Inflammatory macrophage (primary cell): ENCODE data around the gene MYO9A.
"Not testable (repeated sequence)": the region's sequence is repeated elsewhere in the genome, so short reads cannot be mapped to it uniquely, and the experiment has no call there.

ENCODE experiments used
- DNase-seq, 2 donors: peaks; one replicate each; pipeline ENCODE4 v3.0.0-alpha.2; 2020 to 2022

Gene MYO9A

GRCh38 chr15:71939981-71940588 is 177.9 kb downstream of the MYO9A start:
- DNase-seq = no peak

- DNase-seq = no peak
Observed at GRCh38 chr15:71937650-71938311, 180.2 kb downstream of the MYO9A start.

GRCh38 chr15:71934446-71934845 is 183.5 kb downstream of the MYO9A start:
- no peak for DNase-seq

DNA sequence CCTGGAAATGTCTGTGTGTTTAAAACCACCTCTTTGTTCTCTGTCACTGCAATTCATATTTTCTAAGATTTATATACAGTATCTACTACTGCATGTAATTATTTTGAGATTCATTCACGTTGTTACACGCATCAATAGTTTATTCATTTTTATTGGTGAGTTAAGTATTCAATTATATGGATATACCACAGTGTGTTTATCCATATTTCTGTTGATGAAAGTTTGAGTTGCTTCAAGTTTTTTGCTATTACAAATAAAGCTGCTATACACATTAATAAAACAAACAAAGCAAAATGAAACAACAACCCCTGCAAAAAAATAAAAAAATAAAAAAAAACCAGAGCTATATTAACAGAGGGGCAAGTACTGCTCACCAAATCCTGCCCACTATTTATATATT is 185.3 kb downstream of the MYO9A start:
- DNase-seq = no peak

DNA sequence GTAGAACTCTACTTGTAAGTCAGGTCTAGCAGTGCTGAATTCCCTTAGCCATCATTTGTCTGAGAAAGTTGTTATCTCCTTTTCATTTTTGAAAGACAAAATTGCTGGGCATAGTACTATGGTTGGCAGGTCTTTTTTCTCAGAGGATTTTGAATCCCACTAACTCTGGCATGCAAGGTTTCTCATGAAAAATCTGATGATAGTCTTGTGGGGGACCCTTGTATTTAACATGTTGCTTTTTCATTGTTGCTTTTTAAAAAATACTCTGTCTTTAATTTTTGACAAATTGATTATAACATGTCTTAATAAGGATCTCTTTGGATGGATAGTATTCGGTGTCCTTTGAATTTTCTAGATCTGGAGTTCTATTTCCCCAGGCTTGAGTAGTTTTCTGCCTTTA is 186.7 kb downstream of the MYO9A start:
- no peak for DNase-seq

GRCh38 chr15:71925145-71925544 is 192.8 kb downstream of the MYO9A start:
- no peak for DNase-seq

DNA sequence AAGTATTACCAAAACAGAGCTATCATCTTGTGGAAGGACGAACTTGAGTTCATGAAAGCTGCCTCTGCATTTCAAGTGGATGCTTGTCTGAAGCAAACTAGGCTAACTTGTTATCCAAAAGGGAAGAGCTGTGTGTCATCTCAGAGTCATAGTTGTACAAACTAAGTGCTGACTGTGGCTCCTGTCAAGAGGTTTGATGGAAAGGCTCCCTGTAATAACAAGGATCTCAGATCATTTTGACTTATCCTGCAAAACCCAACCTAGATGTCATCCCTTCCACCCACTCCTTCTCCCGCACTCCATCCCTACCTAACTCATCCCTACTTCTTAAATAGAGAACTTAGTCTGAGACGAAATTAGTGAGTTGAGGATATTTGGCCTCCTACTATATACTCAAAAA is 196.8 kb downstream of the MYO9A start:
- no peak for DNase-seq

DNA sequence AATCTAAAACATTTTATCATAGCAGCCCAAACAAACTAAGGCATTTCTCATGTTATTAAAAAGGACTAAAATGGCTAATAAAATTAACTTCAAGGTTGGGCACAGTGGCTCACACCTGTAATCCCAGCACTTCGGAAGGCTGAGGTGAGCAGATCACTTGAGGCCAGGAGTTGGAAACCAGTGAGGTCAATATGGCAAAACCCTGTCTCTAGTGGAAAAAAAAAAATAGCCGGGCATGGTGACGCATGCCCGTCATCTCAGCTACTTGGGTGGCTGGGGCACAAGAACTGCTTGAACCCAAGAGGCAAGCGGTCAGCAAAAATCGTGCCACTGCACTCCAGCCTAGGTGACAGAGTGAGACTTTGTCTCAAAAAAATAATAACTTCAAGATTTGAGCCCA is 197.4 kb downstream of the MYO9A start:
- DNase-seq = no peak

DNA sequence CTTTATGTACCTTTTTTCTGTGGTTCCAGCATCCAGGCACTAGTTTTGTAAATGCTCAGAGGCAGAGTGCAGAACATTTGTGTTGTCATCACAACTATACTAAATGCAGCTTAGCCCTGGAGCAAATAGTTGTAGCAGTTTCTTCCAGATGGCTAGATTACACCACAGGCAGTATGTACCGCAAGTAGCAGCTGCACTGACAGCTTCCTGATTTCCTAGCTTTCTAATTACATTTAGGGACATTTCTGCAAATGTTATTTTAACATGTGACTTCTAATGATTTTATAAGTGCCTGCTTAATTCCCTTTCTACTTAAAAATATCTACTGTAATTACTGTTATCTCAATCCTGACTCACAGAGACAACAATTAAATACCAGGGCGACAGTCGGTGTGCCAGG is 201.1 kb downstream of the MYO9A start:
- peak in 1 of 2 donors; percentile 3 for DNase-seq

DNA sequence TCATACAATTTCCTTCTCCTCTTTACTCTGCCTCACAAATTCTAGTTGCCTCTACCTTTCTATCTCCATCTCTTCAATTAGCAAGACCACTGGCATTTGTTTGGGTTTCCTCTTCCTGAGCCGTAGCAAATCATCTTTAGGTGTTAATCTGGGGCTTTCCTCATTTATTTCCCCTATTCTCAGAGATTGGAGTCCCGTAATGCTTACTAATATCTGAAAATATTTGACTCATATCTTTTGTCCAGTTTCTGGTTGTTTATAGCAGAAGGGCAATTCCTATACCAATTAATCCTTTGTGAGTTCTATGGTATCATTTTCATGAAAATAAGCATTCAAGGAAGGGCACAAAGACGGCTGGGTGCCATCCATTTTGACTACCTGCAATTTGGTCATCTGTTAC is 203.9 kb downstream of the MYO9A start:
- no peak for DNase-seq

DNA sequence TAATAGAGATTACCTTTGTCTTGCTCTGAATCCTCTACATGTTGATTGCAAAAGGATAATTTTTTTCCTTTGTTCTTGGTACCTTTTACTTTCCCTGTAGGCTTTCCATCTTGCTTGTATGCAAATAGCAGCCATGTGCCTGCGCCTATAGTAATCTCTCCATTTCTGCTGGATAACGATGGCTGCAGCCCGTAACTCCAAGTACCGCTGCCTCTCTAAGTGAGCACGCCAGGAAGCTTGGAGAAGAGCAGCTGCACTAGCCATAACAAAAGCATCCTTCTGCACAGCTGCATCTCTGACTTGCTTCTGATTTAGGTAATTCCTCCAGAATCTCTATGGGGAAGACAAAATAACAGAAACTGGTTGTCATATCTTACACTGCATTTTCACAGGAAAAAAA is 218.3 kb downstream of the MYO9A start:
- DNase-seq = no peak

- no peak for DNase-seq
Observed at GRCh38 chr15:71893691-71894090, 224.3 kb downstream of the MYO9A start.

DNA sequence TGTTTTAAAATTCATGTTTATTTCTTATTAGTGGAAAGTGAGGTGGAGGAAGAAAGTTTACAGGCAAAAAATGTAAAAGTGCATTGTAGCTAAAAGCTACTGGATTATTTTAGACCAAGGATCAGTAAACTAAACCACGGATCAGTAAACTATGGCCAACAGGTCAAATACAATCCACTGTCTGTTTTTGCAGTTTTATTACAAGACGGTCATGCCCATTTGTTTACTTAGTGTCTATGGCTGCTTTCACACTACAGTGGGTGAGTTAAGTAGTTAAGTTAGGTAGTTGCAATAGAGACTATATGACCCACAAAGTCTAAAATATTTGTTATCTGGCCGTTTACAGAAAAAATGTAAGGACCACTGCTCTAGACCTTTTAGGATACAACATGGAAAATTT is 225.6 kb downstream of the MYO9A start:
- DNase-seq = no peak

DNA sequence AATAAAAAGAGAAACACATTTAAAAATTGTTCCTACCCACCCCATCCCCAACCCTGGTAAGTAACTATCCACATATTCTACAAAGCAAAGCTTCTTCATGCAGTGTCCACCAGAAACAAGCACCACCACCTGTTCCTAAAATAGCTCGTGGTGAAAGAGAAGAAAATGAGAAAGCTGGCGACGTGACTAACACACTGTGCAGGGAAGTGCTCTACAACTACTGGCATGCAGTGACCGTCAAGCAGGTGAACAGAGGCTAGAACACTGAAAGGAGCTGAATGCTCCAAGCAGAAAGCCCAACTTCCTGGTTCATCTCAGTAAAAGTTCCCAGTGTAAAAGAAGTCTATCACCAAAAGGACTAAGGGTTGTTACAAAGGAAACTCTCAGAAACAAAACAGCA is 226.9 kb downstream of the MYO9A start:
- DNase-seq = no peak

GRCh38 chr15:71889947-71890346 is 228.0 kb downstream of the MYO9A start:
- no peak for DNase-seq

- DNase-seq = no peak
Observed at GRCh38 chr15:71889385-71889784, 228.6 kb downstream of the MYO9A start.

DNA sequence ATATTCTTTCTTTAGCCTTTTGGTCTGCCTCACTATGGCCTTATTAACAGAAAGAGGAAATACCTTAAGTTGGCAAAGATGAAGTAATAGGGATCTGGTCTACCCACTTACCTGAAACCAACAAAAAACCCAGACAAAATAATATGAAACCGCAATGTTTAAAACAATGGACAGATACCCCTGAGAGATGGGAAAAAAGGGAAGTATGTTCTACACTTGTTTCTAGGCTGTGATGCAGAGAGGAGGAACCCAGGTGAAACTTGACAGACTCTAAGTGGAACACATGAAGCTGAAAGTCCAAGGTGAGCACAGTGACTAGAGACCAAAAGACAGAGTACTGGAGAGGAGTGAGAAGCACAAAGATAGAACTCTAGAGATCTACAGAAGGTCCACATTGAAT is 229.2 kb downstream of the MYO9A start:
- no peak for DNase-seq

- no peak for DNase-seq
Observed at GRCh38 chr15:71885390-71885789, 232.6 kb downstream of the MYO9A start.

DNA sequence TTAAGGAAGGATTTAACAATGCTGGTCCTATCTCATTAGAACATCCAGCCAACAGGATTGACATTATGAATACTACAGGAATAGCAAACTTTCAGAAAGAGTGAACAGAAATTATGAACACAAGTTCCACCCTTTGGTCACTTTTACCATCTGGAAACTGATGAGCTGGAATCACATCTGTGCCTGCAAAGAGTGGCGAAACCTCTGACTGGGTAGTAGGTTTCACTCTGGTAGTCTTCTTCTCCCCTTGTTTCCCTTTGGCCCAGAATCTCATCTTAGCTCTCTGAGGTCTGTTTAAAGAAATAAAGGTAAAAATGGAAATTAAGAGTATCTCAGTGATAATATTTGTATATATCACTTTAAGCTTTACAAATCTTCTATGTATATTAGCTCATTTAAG is 234.5 kb downstream of the MYO9A start:
- DNase-seq = no peak

- DNase-seq = no peak
Observed at GRCh38 chr15:71880276-71880675, 237.7 kb downstream of the MYO9A start.

DNA sequence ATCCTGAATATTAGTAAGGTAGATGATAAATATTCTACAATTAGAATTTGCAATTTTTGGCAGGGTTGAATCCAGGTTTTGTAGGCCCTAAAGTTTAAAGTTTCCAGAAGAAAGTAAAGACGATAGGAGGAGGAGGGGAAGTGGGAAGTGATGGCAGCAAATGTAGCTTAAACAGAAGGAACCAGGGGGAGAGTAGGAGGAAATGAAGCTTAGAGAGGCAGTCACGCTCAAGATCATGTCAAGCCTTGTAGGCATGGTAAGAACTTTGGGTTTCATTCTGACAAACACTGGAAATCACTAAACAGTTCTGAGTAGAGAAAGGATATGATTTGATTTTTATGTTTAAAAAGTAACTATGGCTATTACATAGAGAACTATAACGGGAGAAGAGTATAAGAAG is 243.7 kb downstream of the MYO9A start:
- no peak for DNase-seq

- DNase-seq = not testable (repeated sequence)
Observed at GRCh38 chr15:71858232-71858631, 259.7 kb downstream of the MYO9A start.

DNA sequence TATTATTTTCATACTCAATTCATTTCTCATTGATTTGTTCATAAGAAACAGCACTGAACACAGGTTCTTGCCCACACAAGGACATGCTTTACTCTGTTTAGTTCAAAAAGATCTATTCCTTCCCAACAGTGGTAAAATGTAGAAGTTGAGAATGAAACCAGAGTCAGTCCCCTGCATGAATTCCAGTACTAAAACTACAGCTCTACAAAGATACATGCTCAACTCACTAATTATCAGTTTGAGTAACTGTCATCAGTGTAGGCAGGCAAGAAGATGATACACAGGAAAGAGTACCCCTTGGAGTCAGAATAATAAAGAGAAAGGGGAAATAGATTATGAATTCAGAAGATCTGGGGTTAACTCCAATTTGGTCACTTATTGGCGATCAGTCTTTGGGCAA is 264.4 kb downstream of the MYO9A start:
- no peak for DNase-seq

DNA sequence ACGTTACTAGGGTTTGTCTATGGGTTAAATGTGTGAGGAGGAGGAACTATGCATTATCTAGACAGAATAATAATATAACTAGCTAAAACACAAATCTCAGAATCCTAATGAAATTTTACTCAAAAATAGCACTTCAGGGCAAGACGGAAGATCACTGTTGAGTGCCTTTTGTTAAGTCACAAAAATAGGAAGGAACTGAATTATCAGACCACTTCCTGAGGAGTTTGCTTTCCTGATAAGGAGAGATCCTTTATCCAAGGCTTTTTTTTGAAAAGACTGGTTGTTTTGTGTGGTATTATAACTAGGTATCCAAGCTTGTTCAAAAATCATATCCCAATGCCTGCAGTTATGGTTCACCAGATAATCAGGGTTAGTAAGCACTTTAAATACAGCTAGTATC is 273.0 kb downstream of the MYO9A start:
- no peak for DNase-seq

DNA sequence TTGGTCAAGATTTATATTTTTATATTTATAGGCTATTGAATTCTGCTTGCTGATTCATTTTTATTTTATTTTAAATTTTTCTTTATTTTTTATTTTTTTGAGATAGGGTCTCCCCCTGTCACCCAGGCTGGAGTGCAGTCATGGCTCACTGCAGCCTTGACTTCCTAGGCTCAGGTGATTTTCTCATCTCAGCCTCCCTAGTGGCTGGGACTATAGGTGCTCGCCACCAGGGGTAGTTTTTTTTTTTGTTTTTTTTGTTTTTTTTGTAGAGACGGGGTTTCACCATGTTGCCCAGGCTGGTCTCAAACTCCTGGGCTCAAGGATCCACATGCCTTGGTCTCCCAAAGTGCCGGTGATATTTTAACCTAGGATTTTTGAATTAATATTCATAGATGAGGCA is 276.4 kb downstream of the MYO9A start:
- no peak for DNase-seq
